OCI-LY1 (cell line): ENCODE data around the gene FRMD1.

ENCODE experiments used
- H2AFZ ChIP-seq: fragments of 200-600 bp; sonication (generic), shearing (Covaris generic); 2 replicates; pipeline ENCODE4 v1.6.0; 2014; ENCODE audit warnings: antibody characterized with exemption, mild to moderate bottlenecking, low read length
- H3F3A ChIP-seq: fragments of 200-600 bp; sonication (generic), shearing (Covaris generic); 2 replicates; pipeline ENCODE4 v1.6.0; 2014; ENCODE audit warnings: mild to moderate bottlenecking, antibody characterized with exemption, low read length, moderate library complexity; ENCODE audit not compliant: insufficient read depth
- H3K27ac ChIP-seq: fragments of 200-600 bp; sonication (generic); 2 replicates; pipeline ENCODE4 v1.5.1; 2014; ENCODE audit warnings: low read length, mixed run types, mild to moderate bottlenecking, low read depth; ENCODE audit not compliant: poor library complexity, severe bottlenecking
- H3K27me3 ChIP-seq: fragments of 200-600 bp; sonication (generic); 2 replicates; pipeline ENCODE4 v1.6.0; 2014; ENCODE audit warnings: antibody characterized with exemption, mild to moderate bottlenecking, low read length, moderate library complexity; ENCODE audit not compliant: insufficient read depth
- H3K36me3 ChIP-seq: fragments of 200-600 bp; sonication (generic); 2 replicates; pipeline ENCODE4 v1.6.1; 2014; ENCODE audit warnings: mild to moderate bottlenecking, antibody characterized with exemption, low read length, moderate library complexity, mixed read lengths; ENCODE audit not compliant: insufficient read depth
- H3K4me1 ChIP-seq: fragments of 200-600 bp; sonication (generic); 2 replicates; pipeline ENCODE4 v1.5.1; 2014; ENCODE audit warnings: mild to moderate bottlenecking, low read length, moderate library complexity; ENCODE audit not compliant: insufficient read depth, severe bottlenecking
- H3K4me2 ChIP-seq: fragments of 200-600 bp; sonication (generic), shearing (Covaris generic); 2 replicates; pipeline ENCODE4 v1.6.1; 2014; ENCODE audit warnings: low read length
- H3K4me3 ChIP-seq: fragments of 200-600 bp; sonication (generic); 2 replicates; pipeline ENCODE4 v1.5.1; 2014; ENCODE audit warnings: low read length, low read depth, mild to moderate bottlenecking, mixed read lengths; ENCODE audit not compliant: poor library complexity, severe bottlenecking
- H3K79me2 ChIP-seq: fragments of 200-600 bp; shearing (Covaris generic); 2 replicates; pipeline ENCODE4 v1.6.1; 2016; ENCODE audit warnings: mixed run types, low read length, mixed read lengths; ENCODE audit not compliant: insufficient read depth
- H3K9ac ChIP-seq: fragments of 200-600 bp; sonication (generic), shearing (Covaris generic); 2 replicates; pipeline ENCODE4 v1.6.1; 2014; ENCODE audit warnings: mild to moderate bottlenecking, low read length, mixed read lengths
- H3K9me2 ChIP-seq: fragments of 200-600 bp; sonication (generic), shearing (Covaris generic); 2 replicates; pipeline ENCODE4 v1.6.1; 2014; ENCODE audit warnings: low read depth, mild to moderate bottlenecking, low read length, mixed read lengths
- H3K9me3 ChIP-seq: fragments of 200-600 bp; shearing (Covaris generic); 2 replicates; pipeline ENCODE4 v1.6.1; 2014; ENCODE audit warnings: low read length, mixed read lengths
- H4K20me1 ChIP-seq: fragments of 200-600 bp; sonication (generic), shearing (Covaris generic); 2 replicates; pipeline ENCODE4 v1.6.0; 2016; ENCODE audit warnings: mild to moderate bottlenecking, low read length; ENCODE audit not compliant: insufficient read depth
- EZH2 ChIP-seq: fragments of 200-600 bp; sonication (generic), shearing (Covaris generic); IDR thresholded peaks from 2 replicates; pipeline ENCODE4 v1.8.0; 2017; ENCODE audit warnings: borderline replicate concordance, mixed run types, mild to moderate bottlenecking, antibody characterized with exemption, low read length, moderate library complexity, mixed read lengths
- TF ChIP-seq, protein P1 (sequence below): fragments of 200-600 bp; sonication (generic), shearing (Covaris generic); IDR thresholded peaks from 2 replicates; pipeline ENCODE4 v1.5.1; 2017; ENCODE audit warnings: mild to moderate bottlenecking, antibody characterized with exemption, low read length, moderate library complexity, mixed read lengths

The FRMD1 gene

DNA sequence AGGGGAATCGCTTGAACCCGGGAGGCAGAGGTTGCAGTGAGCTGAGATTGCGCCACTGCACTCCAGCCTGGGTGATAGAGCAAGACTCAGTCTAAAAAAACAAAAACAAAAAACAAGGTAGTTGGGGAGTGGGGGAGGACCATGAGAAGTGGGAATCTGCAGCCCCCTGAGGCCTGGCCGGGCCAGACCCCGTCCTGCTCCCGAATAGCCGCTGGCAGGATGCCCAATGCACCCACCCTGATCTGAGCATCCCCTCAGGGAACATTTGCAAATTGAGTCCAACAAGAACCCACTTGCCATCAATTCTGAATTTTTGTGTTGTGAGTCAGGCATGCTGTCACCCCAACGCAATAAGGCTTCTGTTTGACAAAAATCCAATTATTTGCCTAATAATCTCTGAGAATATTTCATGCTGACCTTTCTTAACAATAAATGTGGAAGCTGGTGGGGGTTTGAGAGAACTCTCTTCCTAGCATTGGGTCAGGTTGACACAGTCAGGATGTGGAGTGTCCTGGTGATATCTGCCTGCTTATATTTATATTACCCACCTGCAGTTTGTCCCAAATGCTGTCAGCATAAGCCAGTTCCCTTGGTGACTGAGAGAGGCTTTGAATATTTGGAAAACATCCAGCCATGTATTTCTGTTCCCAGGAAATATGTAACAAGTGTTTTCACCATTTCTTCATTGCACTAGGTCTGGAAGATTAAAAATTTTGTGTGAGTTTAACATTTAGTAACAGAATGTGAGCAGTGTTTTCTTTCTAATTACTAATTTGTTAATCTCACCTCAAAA lies 28.4 kb upstream of the FRMD1 start:
- TF ChIP-seq EZH2, result no peak
- TF ChIP-seq, protein P1, sequence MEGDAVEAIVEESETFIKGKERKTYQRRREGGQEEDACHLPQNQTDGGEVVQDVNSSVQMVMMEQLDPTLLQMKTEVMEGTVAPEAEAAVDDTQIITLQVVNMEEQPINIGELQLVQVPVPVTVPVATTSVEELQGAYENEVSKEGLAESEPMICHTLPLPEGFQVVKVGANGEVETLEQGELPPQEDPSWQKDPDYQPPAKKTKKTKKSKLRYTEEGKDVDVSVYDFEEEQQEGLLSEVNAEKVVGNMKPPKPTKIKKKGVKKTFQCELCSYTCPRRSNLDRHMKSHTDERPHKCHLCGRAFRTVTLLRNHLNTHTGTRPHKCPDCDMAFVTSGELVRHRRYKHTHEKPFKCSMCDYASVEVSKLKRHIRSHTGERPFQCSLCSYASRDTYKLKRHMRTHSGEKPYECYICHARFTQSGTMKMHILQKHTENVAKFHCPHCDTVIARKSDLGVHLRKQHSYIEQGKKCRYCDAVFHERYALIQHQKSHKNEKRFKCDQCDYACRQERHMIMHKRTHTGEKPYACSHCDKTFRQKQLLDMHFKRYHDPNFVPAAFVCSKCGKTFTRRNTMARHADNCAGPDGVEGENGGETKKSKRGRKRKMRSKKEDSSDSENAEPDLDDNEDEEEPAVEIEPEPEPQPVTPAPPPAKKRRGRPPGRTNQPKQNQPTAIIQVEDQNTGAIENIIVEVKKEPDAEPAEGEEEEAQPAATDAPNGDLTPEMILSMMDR, result no peak
- H3K9me3 ChIP-seq, result no peaks in the 10 kb centered on the region
- no peaks in the 10 kb centered on the region for H4K20me1 ChIP-seq

DNA sequence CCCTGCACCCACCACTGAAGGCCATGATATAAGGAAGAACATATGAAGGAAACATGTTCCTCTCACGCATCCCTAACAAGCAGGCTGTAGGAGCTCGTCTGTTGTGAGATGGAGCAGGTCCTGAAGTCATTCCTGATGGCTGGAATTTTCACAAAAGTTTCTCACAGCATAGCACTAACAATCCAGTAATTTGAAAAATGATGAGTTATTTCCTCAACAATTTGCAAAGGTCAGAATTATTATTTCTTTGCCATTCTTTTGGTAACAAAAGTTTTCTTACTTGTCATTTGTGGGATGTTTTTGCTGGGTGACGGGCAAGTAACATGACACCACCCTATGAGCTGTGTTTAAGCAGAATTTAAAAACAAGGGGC lies 27.6 kb upstream of the FRMD1 start:
- no peak for TF ChIP-seq EZH2
- TF ChIP-seq, protein P1, result no peak
- H3F3A ChIP-seq, result no peaks in the 10 kb centered on the region
- 0 out of 2 replicates have a peak, but pooled peaks cover 6% of the 10 kb centered on the region for H3K27me3 ChIP-seq

More for the DNA sequence above, 28.4 kb upstream of the FRMD1 start:
- H3K9ac ChIP-seq, result no peak overlapping the region
- 0 out of 2 replicates have a peak, but pooled peaks cover 6% of the 10 kb centered on the region for H3K27me3 ChIP-seq
- H2AFZ ChIP-seq, result no peak overlapping the region
- no peak overlapping the region for H3K27ac ChIP-seq
- no peaks in the 10 kb centered on the region for H3K9me2 ChIP-seq
- H3K79me2 ChIP-seq, result no peaks in the 10 kb centered on the region
- no peaks in the 10 kb centered on the region for H3K36me3 ChIP-seq
- no peak overlapping the region for H3K4me2 ChIP-seq
- H3K4me1 ChIP-seq, result no peaks in the 10 kb centered on the region
- no peaks in the 10 kb centered on the region for H3F3A ChIP-seq
- H3K4me3 ChIP-seq, result no peak overlapping the region

DNA sequence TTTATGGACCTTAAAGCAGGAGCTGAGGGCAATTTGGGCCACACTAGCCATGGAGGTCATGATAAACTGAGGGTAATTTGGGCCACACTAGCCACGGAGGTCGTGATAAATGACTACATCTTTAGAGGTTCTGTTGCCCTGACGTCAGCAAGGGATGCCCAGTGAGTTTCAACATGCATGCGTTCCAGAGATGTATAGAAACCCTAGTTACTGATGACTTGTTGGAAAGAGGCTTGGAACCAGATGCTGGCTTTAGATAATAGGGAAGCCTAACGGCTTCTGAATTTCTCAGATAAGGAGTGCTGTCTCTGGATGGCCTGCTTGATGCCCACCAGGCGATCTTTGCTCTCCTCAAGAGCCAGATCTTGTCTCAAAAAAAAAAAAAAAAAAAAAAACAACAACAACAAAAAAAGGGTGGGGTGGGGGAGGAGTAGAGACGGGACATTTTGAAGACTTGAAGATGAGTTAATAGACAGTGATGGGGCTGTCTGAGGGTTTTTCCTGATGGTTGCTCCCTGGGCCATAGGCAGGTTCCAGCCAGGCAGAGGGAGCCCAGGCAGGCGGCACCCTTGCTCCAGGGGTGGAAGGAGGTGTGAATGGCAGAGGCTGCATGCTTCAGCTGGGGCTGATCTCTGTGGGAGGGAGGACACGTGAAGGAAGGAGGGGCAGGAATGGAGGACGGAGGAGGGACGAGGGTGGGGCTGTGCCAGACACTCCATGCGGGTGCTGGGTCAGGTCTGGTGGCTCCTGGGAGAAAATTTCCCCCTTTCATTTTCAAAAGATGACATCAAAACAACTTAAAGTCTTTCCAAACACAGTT lies 27.0 kb upstream of the FRMD1 start:
- Histone ChIP-seq H3K9me2 (no peaks in the 10 kb centered on the region), H3K27ac (no peak overlapping the region), H3K4me1 (no peaks in the 10 kb centered on the region), H2AFZ (no peak overlapping the region), H3F3A (no peaks in the 10 kb centered on the region), H3K27me3 (0 out of 2 replicates have a peak, but pooled peaks cover 6% of the 10 kb centered on the region), H4K20me1 (no peaks in the 10 kb centered on the region), H3K4me3 (no peak overlapping the region), H3K9ac (no peak overlapping the region), H3K79me2 (no peaks in the 10 kb centered on the region), H3K9me3 (no peaks in the 10 kb centered on the region), H3K4me2 (no peak overlapping the region), H3K36me3 (no peaks in the 10 kb centered on the region)
- no peak for TF ChIP-seq EZH2
- TF ChIP-seq, protein P1, result no peak

More for the DNA sequence above, 27.6 kb upstream of the FRMD1 start:
- Histone ChIP-seq H3K4me3 (no peak overlapping the region), H3K9me2 (no peaks in the 10 kb centered on the region), H2AFZ (no peak overlapping the region), H3K9ac (no peak overlapping the region), H3K9me3 (no peaks in the 10 kb centered on the region), H4K20me1 (no peaks in the 10 kb centered on the region), H3K36me3 (no peaks in the 10 kb centered on the region), H3K4me2 (no peak overlapping the region), H3K4me1 (no peaks in the 10 kb centered on the region), H3K79me2 (no peaks in the 10 kb centered on the region), H3K27ac (no peak overlapping the region)
